ENCODE data around the gene PLCB3. TPM values are rescaled to one million over a fixed set of nuclear protein-coding genes. Genes with fewer than 3 reads are reported as not detected.

PLCB3 gene
- total RNA-seq, 4 donors from 2014 or later, result 64.5 to 115 (median 91.2) TPM

DNA sequence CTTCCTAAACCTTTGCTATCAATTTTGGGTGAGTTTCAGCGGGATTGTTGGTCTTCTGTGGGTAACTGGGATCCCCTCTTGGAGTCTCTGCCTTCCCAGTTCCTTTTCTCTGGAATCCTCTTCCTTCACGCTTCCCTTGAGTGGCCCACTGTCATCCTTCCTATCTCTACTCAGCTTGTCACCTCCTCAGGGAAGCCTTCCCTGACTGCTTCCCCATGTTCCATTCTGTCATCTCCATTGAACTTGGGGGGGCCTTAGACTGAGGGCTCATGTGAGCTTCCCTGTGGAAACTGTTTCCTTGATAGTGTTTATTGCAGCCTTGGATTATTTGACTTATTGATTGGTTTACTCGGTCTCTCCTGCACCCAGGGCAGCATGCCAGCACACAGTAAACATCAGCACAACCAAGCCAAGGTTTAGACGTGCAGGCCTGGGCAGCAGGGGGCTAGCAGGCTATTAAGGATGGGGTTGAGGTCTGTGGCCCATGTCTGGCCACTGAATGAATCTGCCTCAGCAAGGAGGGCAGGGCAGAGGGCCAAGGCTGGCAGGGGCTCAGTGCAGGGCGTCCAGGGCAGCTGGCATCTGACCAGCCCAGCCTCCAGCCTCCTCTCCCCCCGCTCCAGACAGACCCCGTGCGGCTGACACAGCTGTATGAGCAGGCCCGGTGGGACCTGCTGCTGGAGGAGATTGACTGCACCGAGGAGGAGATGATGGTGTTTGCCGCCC lies 32.5 kb upstream of the PLCB3 start:
- Histone ChIP-seq H3K36me3 (peaks cover 0 to 5% (median 0%) of the 10 kb centered on the region in 4 donors), H3K27me3 (no peaks in the 10 kb centered on the region), H3K27ac (no peak overlapping the region), H3K4me3 (no peak overlapping the region), H3K4me1 (no peaks in the 10 kb centered on the region), H3K9me3 (no peaks in the 10 kb centered on the region)
- in situ Hi-C loops (cut with MboI; ENCODE audit: low pct_ligation_motif_present in 1 of 4, low pct_unique_long_range_greater_than_20kb in 1 of 4, low sequenced_read_pairs in 3 of 4), result no loop called here
- 66 to 87% methylated on average over 2 to 4 of the region's 11 CpGs for WGBS, 2 donors (ENCODE audit: low coverage in 1 of 2)
- intact Hi-C loops (cut with DNase I; ENCODE audit: low total_unique reads), result no loop called here
- DNase-seq, result no peak
- no peak for TF ChIP-seq EP300 (IDR thresholded peaks at IDR 0.05; ENCODE audit: low read depth)
- TF ChIP-seq, protein P1, sequence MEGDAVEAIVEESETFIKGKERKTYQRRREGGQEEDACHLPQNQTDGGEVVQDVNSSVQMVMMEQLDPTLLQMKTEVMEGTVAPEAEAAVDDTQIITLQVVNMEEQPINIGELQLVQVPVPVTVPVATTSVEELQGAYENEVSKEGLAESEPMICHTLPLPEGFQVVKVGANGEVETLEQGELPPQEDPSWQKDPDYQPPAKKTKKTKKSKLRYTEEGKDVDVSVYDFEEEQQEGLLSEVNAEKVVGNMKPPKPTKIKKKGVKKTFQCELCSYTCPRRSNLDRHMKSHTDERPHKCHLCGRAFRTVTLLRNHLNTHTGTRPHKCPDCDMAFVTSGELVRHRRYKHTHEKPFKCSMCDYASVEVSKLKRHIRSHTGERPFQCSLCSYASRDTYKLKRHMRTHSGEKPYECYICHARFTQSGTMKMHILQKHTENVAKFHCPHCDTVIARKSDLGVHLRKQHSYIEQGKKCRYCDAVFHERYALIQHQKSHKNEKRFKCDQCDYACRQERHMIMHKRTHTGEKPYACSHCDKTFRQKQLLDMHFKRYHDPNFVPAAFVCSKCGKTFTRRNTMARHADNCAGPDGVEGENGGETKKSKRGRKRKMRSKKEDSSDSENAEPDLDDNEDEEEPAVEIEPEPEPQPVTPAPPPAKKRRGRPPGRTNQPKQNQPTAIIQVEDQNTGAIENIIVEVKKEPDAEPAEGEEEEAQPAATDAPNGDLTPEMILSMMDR (IDR thresholded peaks at IDR 0.05), result no peak
- TF ChIP-seq POLR2AphosphoS5 (IDR thresholded peaks at IDR 0.05), result no peak
- no peak for TF ChIP-seq POLR2A (IDR thresholded peaks at IDR 0.05)

DNA sequence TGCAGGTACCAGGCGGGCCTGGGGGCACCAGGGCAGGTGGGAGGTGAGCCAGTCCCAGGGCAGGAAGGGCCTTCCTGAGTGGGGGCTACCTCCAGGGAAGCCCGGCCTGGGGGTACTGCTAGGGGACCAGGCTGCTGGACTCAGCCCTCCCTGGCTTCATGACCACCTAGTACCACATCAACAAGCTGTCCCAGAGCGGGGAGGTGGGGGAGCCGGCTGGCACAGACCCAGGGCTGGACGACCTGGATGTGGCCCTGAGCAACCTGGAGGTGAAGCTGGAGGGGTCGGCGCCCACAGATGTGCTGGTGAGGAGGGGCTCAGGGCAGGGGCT lies 32.0 kb upstream of the PLCB3 start:
- TF ChIP-seq POLR2AphosphoS5 (IDR thresholded peaks at IDR 0.05) (no peak), EP300 (IDR thresholded peaks at IDR 0.05; ENCODE audit: low read depth) (no peak), POLR2A (IDR thresholded peaks at IDR 0.05) (no peak)
- TF ChIP-seq, protein P1 (IDR thresholded peaks at IDR 0.05), result no peak
- no peak for DNase-seq
- no peak overlapping the region for H3K27ac ChIP-seq
- 93% methylated on average over 6 of the region's 7 CpGs; no CpG with 5 or more reads in 1 of the 2 donors for WGBS, 2 donors (ENCODE audit: low coverage in 1 of 2)
- intact Hi-C loops (cut with DNase I; ENCODE audit: low total_unique reads), result no loop called here
- H3K36me3 ChIP-seq, result peaks cover 0 to 5% (median 0%) of the 10 kb centered on the region in 4 donors
- H3K4me1 ChIP-seq, result no peaks in the 10 kb centered on the region
- no peak overlapping the region for H3K4me3 ChIP-seq
- H3K27me3 ChIP-seq, result no peaks in the 10 kb centered on the region
- H3K9me3 ChIP-seq, result no peaks in the 10 kb centered on the region
- in situ Hi-C loops (cut with MboI; ENCODE audit: low pct_ligation_motif_present in 1 of 4, low pct_unique_long_range_greater_than_20kb in 1 of 4, low sequenced_read_pairs in 3 of 4), result no loop called here

DNA sequence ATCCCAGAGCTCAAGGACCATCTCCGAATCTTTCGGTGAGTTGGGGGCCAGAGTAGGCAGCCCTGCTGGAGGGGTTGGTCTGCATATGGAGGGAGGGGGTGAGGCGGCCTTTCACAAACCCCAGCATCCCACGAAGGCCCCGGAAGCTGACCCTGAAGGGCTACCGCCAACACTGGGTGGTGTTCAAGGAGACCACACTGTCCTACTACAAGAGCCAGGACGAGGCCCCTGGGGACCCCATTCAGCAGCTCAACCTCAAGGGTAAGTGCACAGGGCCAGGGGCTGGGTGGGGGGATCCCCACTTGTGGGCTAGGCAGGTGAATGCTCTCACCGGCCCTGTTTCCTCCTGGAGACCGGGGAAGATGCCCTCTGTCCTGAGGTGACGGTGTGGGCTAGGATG lies 31.6 kb upstream of the PLCB3 start:
- H3K4me1 ChIP-seq, result peaks cover under 1 to 3% (median 1%) of the 10 kb centered on the region in 4 donors
- H3K4me3 ChIP-seq, result no peak overlapping the region
- DNase-seq, result no peak
- intact Hi-C loops (cut with DNase I; ENCODE audit: low total_unique reads) (no loop called here), in situ Hi-C loops (cut with MboI; ENCODE audit: low pct_ligation_motif_present in 1 of 4, low pct_unique_long_range_greater_than_20kb in 1 of 4, low sequenced_read_pairs in 3 of 4) (no loop called here)
- H3K36me3 ChIP-seq, result peaks cover 0 to 5% (median 0%) of the 10 kb centered on the region in 4 donors
- H3K27me3 ChIP-seq, result no peaks in the 10 kb centered on the region
- no peaks in the 10 kb centered on the region for H3K9me3 ChIP-seq
- TF ChIP-seq POLR2AphosphoS5 (IDR thresholded peaks at IDR 0.05) (no peak), POLR2A (IDR thresholded peaks at IDR 0.05) (no peak)
- WGBS, 2 donors (ENCODE audit: low coverage in 1 of 2), result 88% methylated on average over 10 of the region's 10 CpGs; no CpG with 5 or more reads in 1 of the 2 donors
- H3K27ac ChIP-seq, result no peak overlapping the region

DNA sequence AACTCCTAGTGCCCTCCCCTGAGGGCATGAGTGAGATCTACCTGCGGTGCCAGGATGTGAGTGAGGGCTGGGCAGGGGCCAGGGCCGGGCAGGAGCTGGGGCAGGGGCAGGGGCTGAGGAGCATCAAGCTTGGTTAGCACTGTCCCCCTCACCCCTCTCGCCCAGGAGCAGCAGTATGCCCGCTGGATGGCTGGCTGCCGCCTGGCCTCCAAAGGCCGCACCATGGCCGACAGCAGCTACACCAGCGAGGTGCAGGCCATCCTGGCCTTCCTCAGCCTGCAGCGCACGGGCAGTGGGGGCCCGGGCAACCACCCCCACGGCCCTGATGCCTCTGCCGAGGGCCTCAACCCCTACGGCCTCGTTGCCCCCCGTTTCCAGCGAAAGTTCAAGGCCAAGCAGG lies 31.1 kb upstream of the PLCB3 start:
- Histone ChIP-seq H3K4me3 (no peak overlapping the region), H3K4me1 (peaks cover 5 to 8% (median 6%) of the 10 kb centered on the region in 4 donors), H3K27me3 (no peaks in the 10 kb centered on the region), H3K9me3 (no peaks in the 10 kb centered on the region), H3K27ac (no peak overlapping the region), H3K36me3 (peaks cover 0 to 3% (median 0%) of the 10 kb centered on the region in 4 donors)
- TF ChIP-seq EP300 (IDR thresholded peaks at IDR 0.05; ENCODE audit: low read depth), result no peak
- TF ChIP-seq POLR2A (IDR thresholded peaks at IDR 0.05), result no peak
- TF ChIP-seq, protein P1 (IDR thresholded peaks at IDR 0.05), result no peak
- TF ChIP-seq POLR2AphosphoS5 (IDR thresholded peaks at IDR 0.05), result no peak
- intact Hi-C loops (cut with DNase I; ENCODE audit: low total_unique reads), result no loop called here
- WGBS, 2 donors (ENCODE audit: low coverage in 1 of 2), result 95% methylated on average over 13 of the region's 17 CpGs; no CpG with 5 or more reads in 1 of the 2 donors
- DNase-seq, result no peak
- in situ Hi-C loops (cut with MboI; ENCODE audit: low pct_ligation_motif_present in 1 of 4, low pct_unique_long_range_greater_than_20kb in 1 of 4, low sequenced_read_pairs in 3 of 4), result no loop called here
